H9 (cell line): ENCODE measurements around the gene RAI1. TPM values are rescaled to one million over a fixed set of nuclear protein-coding genes. Genes with fewer than 3 reads are reported as not detected.

Experiments
- DNase-seq: peaks from one replicate; pipeline ENCODE4 v3.0.0-alpha.2; 2017
- H2AFZ ChIP-seq: one replicate; pipeline ENCODE4 v1.6.1; 2013; ENCODE audit warnings: mild to moderate bottlenecking, low read length, control low read depth, moderate library complexity
- H2AK5ac ChIP-seq: 2 replicates; pipeline ENCODE4 v1.6.1; 2013; ENCODE audit warnings: low read length, control low read depth, mixed read lengths; ENCODE audit not compliant: insufficient read length
- H2BK120ac ChIP-seq: one replicate; pipeline ENCODE4 v1.6.1; 2013; ENCODE audit warnings: low read depth, mild to moderate bottlenecking, low read length, control low read depth, inconsistent platforms; ENCODE audit not compliant: poor library complexity, severe bottlenecking
- H2BK12ac ChIP-seq: 2 replicates; pipeline ENCODE4 v1.6.1; 2013; ENCODE audit warnings: low read length, control low read depth, mixed read lengths, low read depth; ENCODE audit not compliant: insufficient read length
- H2BK15ac ChIP-seq: 2 replicates; pipeline ENCODE4 v1.6.1; 2013; ENCODE audit warnings: low read depth, low read length, control low read depth
- H2BK20ac ChIP-seq: one replicate; pipeline ENCODE4 v1.6.1; 2013; ENCODE audit warnings: low read depth, mild to moderate bottlenecking, low read length, control low read depth, inconsistent platforms; ENCODE audit not compliant: poor library complexity, severe bottlenecking
- H2BK5ac ChIP-seq: 2 replicates; pipeline ENCODE4 v1.6.1; 2013; ENCODE audit warnings: low read length, control low read depth, mixed read lengths; ENCODE audit not compliant: insufficient read length
- H3K14ac ChIP-seq: 2 replicates; pipeline ENCODE4 v1.6.1; 2013; ENCODE audit warnings: low read length, control low read depth; ENCODE audit not compliant: insufficient read depth
- H3K18ac ChIP-seq: 2 replicates; pipeline ENCODE4 v1.6.1; 2013; ENCODE audit warnings: low read depth, mild to moderate bottlenecking, mixed read lengths, low read length, control low read depth; ENCODE audit not compliant: insufficient read length
- H3K23ac ChIP-seq: 2 replicates; pipeline ENCODE4 v1.6.1; 2013; ENCODE audit warnings: low read length, control low read depth, mixed read lengths, low read depth; ENCODE audit not compliant: insufficient read length
- H3K23me2 ChIP-seq: 2 replicates; pipeline ENCODE4 v1.6.1; 2013; ENCODE audit warnings: low read depth, mild to moderate bottlenecking, mixed read lengths, low read length, control low read depth; ENCODE audit not compliant: insufficient read length, poor library complexity, severe bottlenecking
- H3K27ac ChIP-seq: 2 replicates; pipeline ENCODE4 v1.5.1; 2013; ENCODE audit warnings: low read length, control low read depth, mixed read lengths, low read depth; ENCODE audit not compliant: insufficient read length
- H3K27me3 ChIP-seq: 2 replicates; pipeline ENCODE4 v1.6.1; 2013; ENCODE audit warnings: low read length, control low read depth, inconsistent platforms; ENCODE audit not compliant: insufficient read depth
- H3K4ac ChIP-seq: 2 replicates; pipeline ENCODE4 v1.6.1; 2013; ENCODE audit warnings: low read depth, mild to moderate bottlenecking, control low read depth, inconsistent platforms, low read length, moderate library complexity
- H3K4me1 ChIP-seq: 2 replicates; pipeline ENCODE4 v1.6.1; 2013; ENCODE audit warnings: low read length, control low read depth, inconsistent platforms; ENCODE audit not compliant: insufficient read depth
- H3K4me2 ChIP-seq: 2 replicates; pipeline ENCODE4 v1.6.1; 2013; ENCODE audit warnings: low read length, control low read depth, mixed read lengths; ENCODE audit not compliant: insufficient read length, insufficient read depth
- H3K56ac ChIP-seq: 2 replicates; pipeline ENCODE4 v1.6.1; 2013; ENCODE audit warnings: low read depth, mild to moderate bottlenecking, mixed read lengths, low read length, control low read depth; ENCODE audit not compliant: insufficient read length
- H3K79me1 ChIP-seq: 2 replicates; pipeline ENCODE4 v1.6.1; 2013; ENCODE audit warnings: low read depth, mild to moderate bottlenecking, moderate library complexity, low read length, control low read depth, inconsistent platforms; ENCODE audit not compliant: insufficient read depth, poor library complexity, severe bottlenecking
- H3K79me2 ChIP-seq: 2 replicates; pipeline ENCODE4 v1.6.1; 2013; ENCODE audit warnings: low read length, control low read depth, inconsistent platforms; ENCODE audit not compliant: insufficient read depth
- H3K9ac ChIP-seq: 2 replicates; pipeline ENCODE4 v1.6.1; 2013; ENCODE audit warnings: low read length, control low read depth, mixed read lengths; ENCODE audit not compliant: insufficient read length; ENCODE audit errors: extremely low read depth
- H3K9me3 ChIP-seq: one replicate; pipeline ENCODE4 v1.6.1; 2013; ENCODE audit warnings: low read depth, low read length, inconsistent platforms; ENCODE audit not compliant: control insufficient read depth
- H3T11ph ChIP-seq: one replicate; pipeline ENCODE4 v1.6.1; 2013; ENCODE audit warnings: mild to moderate bottlenecking, low read length, control low read depth, inconsistent platforms
- H4K20me1 ChIP-seq: one replicate; pipeline ENCODE4 v1.6.1; 2013; ENCODE audit not compliant: control insufficient read depth, insufficient read length, insufficient read depth
- H4K5ac ChIP-seq: 2 replicates; pipeline ENCODE4 v1.6.1; 2013; ENCODE audit warnings: low read depth, mild to moderate bottlenecking, mixed read lengths, low read length, control low read depth; ENCODE audit not compliant: insufficient read length
- H4K8ac ChIP-seq: replicated peaks from 2 replicates; pipeline ENCODE4 v1.6.1; 2013; ENCODE audit warnings: low read length, control low read depth, mixed read lengths, low read depth; ENCODE audit not compliant: insufficient read length
- H4K91ac ChIP-seq: 2 replicates; pipeline ENCODE4 v1.6.1; 2013; ENCODE audit warnings: low read depth, mild to moderate bottlenecking, moderate library complexity, mixed read lengths, low read length, control low read depth; ENCODE audit not compliant: insufficient read length
- H3K27ac Mint-ChIP-seq, 3 experiments: 2 replicates in 2 of 3; 3 replicates in 1 of 3; pipeline ENCODE4 v1.8.0; 2020 to 2021; ENCODE audit warnings: mixed read lengths in 3 of 3, mild to moderate bottlenecking in 1 of 3, moderate library complexity in 1 of 3
- H3K27me3 Mint-ChIP-seq: 2 replicates; pipeline ENCODE4 v1.8.0; 2021; ENCODE audit warnings: low read depth, mild to moderate bottlenecking, moderate library complexity, mixed read lengths
- H3K36me3 Mint-ChIP-seq, 3 experiments: 2 replicates in 2 of 3; 3 replicates in 1 of 3; pipeline ENCODE4 v1.8.0; 2020 to 2021; ENCODE audit warnings: low read depth in 3 of 3, mixed read lengths in 3 of 3; ENCODE audit not compliant: insufficient read depth in 1 of 3
- H3K4me1 Mint-ChIP-seq, 2 experiments: 2 replicates each; pipeline ENCODE4 v1.8.0; 2020; ENCODE audit warnings: mixed read lengths in 2 of 2
- H3K4me3 Mint-ChIP-seq, 2 experiments: 2 replicates in 1 of 2; 3 replicates in 1 of 2; pipeline ENCODE4 v1.8.0; 2020 to 2021; ENCODE audit warnings: mild to moderate bottlenecking in 2 of 2, mixed read lengths in 2 of 2, moderate library complexity in 1 of 2
- H3K9me3 Mint-ChIP-seq, 2 experiments: 2 replicates in 1 of 2; 3 replicates in 1 of 2; pipeline ENCODE4 v1.8.0; 2020; ENCODE audit warnings: mild to moderate bottlenecking in 2 of 2, mixed read lengths in 2 of 2, moderate library complexity in 1 of 2
- CTCF ChIP-seq: fragments of 200-600 bp; sonication (generic); conservative IDR thresholded peaks from 3 replicates; pipeline ENCODE4 v1.8.0; 2021; ENCODE audit warnings: antibody characterized with exemption, mild to moderate bottlenecking
- WGBS: extraction: QIAGEN DNeasy Blood & Tissue Kit; methylation state at CpG from one replicate; pipeline ENCODE4 v1.1.7; 2013; ENCODE audit warnings: missing lambda C conversion rate, low lambda C conversion rate, mixed read lengths; ENCODE audit not compliant: insufficient read length; ENCODE audit errors: extremely low coverage; 5-methylcytosine and 5-hydroxymethylcytosine counted together
- total RNA-seq: library from RNA; stranded (reverse); gene quantifications from 2 replicates; pipeline ENCODE4 v1.2.1, GENCODE V29; 2021

Gene RAI1
- total RNA-seq, 1 experiment from 2014 or later: 1.5 TPM

GRCh38 chr17:17732444-17732843 is 51.2 kb downstream of the RAI1 start:
- Histone ChIP-seq H4K20me1 (no peaks in the 10 kb centered on the region), H2BK12ac (no peak overlapping the region), H3K27me3 (peaks cover 20% of the 10 kb centered on the region; the same call in 1 of the 2 replicates), H3K9ac (no peak overlapping the region), H3K9me3 (no peaks in the 10 kb centered on the region), H3K4me1 (no peaks in the 10 kb centered on the region), H4K8ac (no peak overlapping the region), H2AFZ (no peak overlapping the region), H3K18ac (no peak overlapping the region), H3K79me1 (no peaks in the 10 kb centered on the region), H3K79me2 (no peaks in the 10 kb centered on the region), H3K23ac (no peak overlapping the region), H3K4ac (no peak overlapping the region), H3K4me2 (no peak overlapping the region), H2BK5ac (no peak overlapping the region), H4K5ac (no peak overlapping the region), H3K14ac (no peak overlapping the region), H3K56ac (no peak overlapping the region), H3T11ph (no peak overlapping the region), H3K23me2 (no peaks in the 10 kb centered on the region), H3K27ac (no peak overlapping the region), H2BK15ac (no peak overlapping the region), H2BK20ac (no peak overlapping the region), H2AK5ac (no peak overlapping the region), H2BK120ac (no peak overlapping the region), H4K91ac (no peak overlapping the region)
- Mint-ChIP-seq H3K36me3 (no peaks in the 10 kb centered on the region), H3K27ac (no peak overlapping the region), H3K4me1 (peaks cover 5 to 15% of the 10 kb centered on the region in 2 experiments; a peak in 3 of 4 replicates), H3K9me3 (no peaks in the 10 kb centered on the region; a peak in 1 of 5 replicates), H3K4me3 (no peak overlapping the region), H3K27me3 (peaks cover 97% of the 10 kb centered on the region)
- DNase-seq: no peak
- no peak for TF ChIP-seq CTCF
- no CpG with 5 or more reads among the region's 4 CpGs for WGBS
